Fibroblast of lung (primary cell): ENCODE data around the gene ZBTB42. TPM values are rescaled to one million over a fixed set of nuclear protein-coding genes. Genes with fewer than 3 reads are reported as not detected.
"Not testable (repeated sequence)": the region's sequence is repeated elsewhere in the genome, so short reads cannot be mapped to it uniquely, and the experiment has no call there.

Experiments
- DNase-seq, 2 donors: peaks; one replicate each; pipeline versions ENCODE4 v3.0.0 to v3.0.0-alpha.2; 2010; ENCODE audit warnings: low read depth in 2 of 2
- H2AFZ ChIP-seq: 2 replicates; pipeline ENCODE4 v1.5.1; 2012; ENCODE audit warnings: low read length, control low read depth, inconsistent platforms
- H3K27ac ChIP-seq: 2 replicates; pipeline ENCODE4 v1.5.1; 2011; ENCODE audit warnings: low read length, control low read depth; ENCODE audit not compliant: insufficient read depth
- H3K27me3 ChIP-seq: 2 replicates; pipeline ENCODE4 v1.5.1; 2011; ENCODE audit warnings: mild to moderate bottlenecking, low read length; ENCODE audit not compliant: control insufficient read depth, insufficient read depth
- H3K36me3 ChIP-seq: 2 replicates; pipeline ENCODE4 v1.5.1; 2011; ENCODE audit warnings: low read length; ENCODE audit not compliant: control insufficient read depth, insufficient read depth
- H3K4me1 ChIP-seq: 2 replicates; pipeline ENCODE4 v1.5.1; 2011; ENCODE audit warnings: low read length; ENCODE audit not compliant: control insufficient read depth, insufficient read depth; ENCODE audit errors: extremely low read depth
- H3K4me2 ChIP-seq: 2 replicates; pipeline ENCODE4 v1.5.1; 2011; ENCODE audit warnings: low read length, control low read depth; ENCODE audit not compliant: insufficient read depth; ENCODE audit errors: extremely low read depth
- H3K4me3 ChIP-seq, 4 experiments: fragments of 200-600 bp in 1 of 4; sonication (generic) in 1 of 4; replicated peaks in 1 of 4; 2 replicates each; pipeline ENCODE4 v1.5.1; 2011 to 2016; ENCODE audit warnings: low read length in 4 of 4, low read depth in 3 of 4, mild to moderate bottlenecking in 3 of 4, control low read depth in 2 of 4, inconsistent platforms in 1 of 4, mixed read lengths in 1 of 4; ENCODE audit not compliant: insufficient read depth in 1 of 4; ENCODE audit errors: control extremely low read depth in 1 of 4
- H3K79me2 ChIP-seq: 2 replicates; pipeline ENCODE4 v1.5.1; 2012; ENCODE audit warnings: mild to moderate bottlenecking, low read length, inconsistent platforms; ENCODE audit not compliant: control insufficient read depth, insufficient read depth
- H3K9ac ChIP-seq: 2 replicates; pipeline ENCODE4 v1.5.1; 2011; ENCODE audit warnings: mild to moderate bottlenecking, low read length, control low read depth; ENCODE audit not compliant: insufficient read depth
- H3K9me3 ChIP-seq: 2 replicates; pipeline ENCODE4 v1.5.1; 2012; ENCODE audit warnings: low read depth, low read length; ENCODE audit not compliant: control insufficient read depth, insufficient read depth
- H4K20me1 ChIP-seq: 2 replicates; pipeline ENCODE4 v1.5.1; 2011; ENCODE audit warnings: low read length; ENCODE audit not compliant: control insufficient read depth, insufficient read depth; ENCODE audit errors: extremely low read depth
- CTCF ChIP-seq, 2 donors: IDR thresholded peaks in 1 of 2; conservative IDR thresholded peaks in 1 of 2; 1 replicate in 1 of 2; 2 replicates in 1 of 2; pipeline ENCODE4 v1.5.1; 2011 to 2012; ENCODE audit warnings: low read length in 2 of 2, control low read depth in 1 of 2, inconsistent platforms in 1 of 2, low read depth in 1 of 2, mild to moderate bottlenecking in 1 of 2
- EZH2 ChIP-seq: IDR thresholded peaks from 2 replicates; pipeline ENCODE4 v1.5.1; 2012; ENCODE audit warnings: low read length, control low read depth, mild to moderate bottlenecking; ENCODE audit errors: missing control alignments
- polyA plus RNA-seq, 2 donors: library from polyadenylated mRNA; depleted of rRNA in 1 of 2; stranded (reverse) in 1 of 2; unstranded in 1 of 2; fragments of >200 nt; gene quantifications; 2 replicates each; pipeline ENCODE4 v1.2.1, GENCODE V29; 2011 to 2012; ENCODE audit warnings: missing spikeins in 1 of 2
- total RNA-seq: library from RNA; depleted of rRNA; stranded (reverse); fragments of >200 nt; gene quantifications from 2 replicates; pipeline ENCODE4 v1.2.1, GENCODE V29; 2014

Gene ZBTB42
- total and polyA plus RNA-seq, 2 donors (not counting 1 experiment from before 2014, with no cell fraction given): 1.1 to 2.3 TPM

- no peak overlapping the region for H3K9ac ChIP-seq
- no peaks in the 10 kb centered on the region for H3K27me3 ChIP-seq
- H3K4me2 ChIP-seq: no peak overlapping the region
- no peak overlapping the region for H3K27ac ChIP-seq
- no peak overlapping the region for H3K4me3 ChIP-seq
- H4K20me1 ChIP-seq: no peaks in the 10 kb centered on the region
- no peaks in the 10 kb centered on the region for H3K36me3 ChIP-seq
- no peak for DNase-seq
- peaks cover 5% of the 10 kb centered on the region for H3K79me2 ChIP-seq
- TF ChIP-seq CTCF (conservative IDR thresholded peaks at IDR 0.05 in 1 of 2, IDR thresholded peaks at IDR 0.05 in 1 of 2; ENCODE audit: low read depth in 1 of 2, low read length in 2 of 2) (no peak), EZH2 (no peak)
- H2AFZ ChIP-seq: no peak overlapping the region
- H3K4me1 ChIP-seq: peaks cover 4% of the 10 kb centered on the region
- H3K9me3 ChIP-seq: no peaks in the 10 kb centered on the region
These were observed 9.4 kb downstream of the ZBTB42 start for GRCh38 chr14:104810316-104810715.

- no peaks in the 10 kb centered on the region for H3K36me3 ChIP-seq
- H3K4me2 ChIP-seq: no peak overlapping the region
- no peak for DNase-seq
- no peak overlapping the region for H3K4me3 ChIP-seq
- peaks cover 2% of the 10 kb centered on the region for H3K4me1 ChIP-seq
- H3K27ac ChIP-seq: no peak overlapping the region
- H3K79me2 ChIP-seq: peaks cover 5% of the 10 kb centered on the region
- TF ChIP-seq CTCF (conservative IDR thresholded peaks at IDR 0.05 in 1 of 2, IDR thresholded peaks at IDR 0.05 in 1 of 2; ENCODE audit: low read depth in 1 of 2, low read length in 2 of 2) (no peak), EZH2 (no peak)
- no peaks in the 10 kb centered on the region for H3K9me3 ChIP-seq
- H3K9ac ChIP-seq: no peak overlapping the region
- H2AFZ ChIP-seq: no peak overlapping the region
- H3K27me3 ChIP-seq: no peaks in the 10 kb centered on the region
- H4K20me1 ChIP-seq: no peaks in the 10 kb centered on the region
These were observed 12.4 kb downstream of the ZBTB42 start for GRCh38 chr14:104813286-104813685.

- H3K79me2 ChIP-seq, H3K27ac ChIP-seq, H3K9me3 ChIP-seq, H3K9ac ChIP-seq, H3K36me3 ChIP-seq, H4K20me1 ChIP-seq, DNase-seq, H2AFZ ChIP-seq, H3K27me3 ChIP-seq, H3K4me1 ChIP-seq: not testable (repeated sequence)
- H3K4me2 ChIP-seq: peak overlapping the region; percentile 83
- peak overlapping the region; percentile 73 to 90 (median 82) for H3K4me3 ChIP-seq
These were observed 13.8 kb downstream of the ZBTB42 start for GRCh38 chr14:104814701-104815100.
